Fibroblast of lung (primary cell): ENCODE data around the gene P3H3. TPM values are rescaled to one million over a fixed set of nuclear protein-coding genes. Genes with fewer than 3 reads are reported as not detected.

Experiments
- DNase-seq, 2 donors: peaks; one replicate each; pipeline versions ENCODE4 v3.0.0 to v3.0.0-alpha.2; 2010; ENCODE audit warnings: low read depth in 2 of 2
- H2AFZ ChIP-seq: 2 replicates; pipeline ENCODE4 v1.5.1; 2012; ENCODE audit warnings: low read length, control low read depth, inconsistent platforms
- H3K27ac ChIP-seq: 2 replicates; pipeline ENCODE4 v1.5.1; 2011; ENCODE audit warnings: low read length, control low read depth; ENCODE audit not compliant: insufficient read depth
- H3K27me3 ChIP-seq: 2 replicates; pipeline ENCODE4 v1.5.1; 2011; ENCODE audit warnings: mild to moderate bottlenecking, low read length; ENCODE audit not compliant: control insufficient read depth, insufficient read depth
- H3K36me3 ChIP-seq: 2 replicates; pipeline ENCODE4 v1.5.1; 2011; ENCODE audit warnings: low read length; ENCODE audit not compliant: control insufficient read depth, insufficient read depth
- H3K4me1 ChIP-seq: 2 replicates; pipeline ENCODE4 v1.5.1; 2011; ENCODE audit warnings: low read length; ENCODE audit not compliant: control insufficient read depth, insufficient read depth; ENCODE audit errors: extremely low read depth
- H3K4me2 ChIP-seq: 2 replicates; pipeline ENCODE4 v1.5.1; 2011; ENCODE audit warnings: low read length, control low read depth; ENCODE audit not compliant: insufficient read depth; ENCODE audit errors: extremely low read depth
- H3K4me3 ChIP-seq, 4 experiments: fragments of 200-600 bp in 1 of 4; sonication (generic) in 1 of 4; replicated peaks in 1 of 4; 2 replicates each; pipeline ENCODE4 v1.5.1; 2011 to 2016; ENCODE audit warnings: low read length in 4 of 4, low read depth in 3 of 4, mild to moderate bottlenecking in 3 of 4, control low read depth in 2 of 4, inconsistent platforms in 1 of 4, mixed read lengths in 1 of 4; ENCODE audit not compliant: insufficient read depth in 1 of 4; ENCODE audit errors: control extremely low read depth in 1 of 4
- H3K79me2 ChIP-seq: 2 replicates; pipeline ENCODE4 v1.5.1; 2012; ENCODE audit warnings: mild to moderate bottlenecking, low read length, inconsistent platforms; ENCODE audit not compliant: control insufficient read depth, insufficient read depth
- H3K9ac ChIP-seq: 2 replicates; pipeline ENCODE4 v1.5.1; 2011; ENCODE audit warnings: mild to moderate bottlenecking, low read length, control low read depth; ENCODE audit not compliant: insufficient read depth
- H3K9me3 ChIP-seq: 2 replicates; pipeline ENCODE4 v1.5.1; 2012; ENCODE audit warnings: low read depth, low read length; ENCODE audit not compliant: control insufficient read depth, insufficient read depth
- H4K20me1 ChIP-seq: 2 replicates; pipeline ENCODE4 v1.5.1; 2011; ENCODE audit warnings: low read length; ENCODE audit not compliant: control insufficient read depth, insufficient read depth; ENCODE audit errors: extremely low read depth
- CTCF ChIP-seq, 2 donors: IDR thresholded peaks in 1 of 2; conservative IDR thresholded peaks in 1 of 2; 1 replicate in 1 of 2; 2 replicates in 1 of 2; pipeline ENCODE4 v1.5.1; 2011 to 2012; ENCODE audit warnings: low read length in 2 of 2, control low read depth in 1 of 2, inconsistent platforms in 1 of 2, low read depth in 1 of 2, mild to moderate bottlenecking in 1 of 2
- EZH2 ChIP-seq: IDR thresholded peaks from 2 replicates; pipeline ENCODE4 v1.5.1; 2012; ENCODE audit warnings: low read length, control low read depth, mild to moderate bottlenecking; ENCODE audit errors: missing control alignments
- polyA plus RNA-seq, 2 donors: library from polyadenylated mRNA; depleted of rRNA in 1 of 2; stranded (reverse) in 1 of 2; unstranded in 1 of 2; fragments of >200 nt; gene quantifications; 2 replicates each; pipeline ENCODE4 v1.2.1, GENCODE V29; 2011 to 2012; ENCODE audit warnings: missing spikeins in 1 of 2
- total RNA-seq: library from RNA; depleted of rRNA; stranded (reverse); fragments of >200 nt; gene quantifications from 2 replicates; pipeline ENCODE4 v1.2.1, GENCODE V29; 2014

Gene P3H3
- total and polyA plus RNA-seq, 2 donors (not counting 1 experiment from before 2014, with no cell fraction given) = 44.0 to 96.3 TPM

- no peak overlapping the region for H2AFZ ChIP-seq
- H3K4me1 ChIP-seq = no peaks in the 10 kb centered on the region
- no peaks in the 10 kb centered on the region for H3K27me3 ChIP-seq
- H4K20me1 ChIP-seq = no peaks in the 10 kb centered on the region
- H3K9ac ChIP-seq = no peak overlapping the region
- H3K4me3 ChIP-seq = no peak overlapping the region
- TF ChIP-seq EZH2 (no peak), CTCF (conservative IDR thresholded peaks at IDR 0.05 in 1 of 2, IDR thresholded peaks at IDR 0.05 in 1 of 2; ENCODE audit: low read depth in 1 of 2, low read length in 2 of 2) (no peak)
- no peak overlapping the region for H3K4me2 ChIP-seq
- no peaks in the 10 kb centered on the region for H3K9me3 ChIP-seq
- no peak overlapping the region for H3K27ac ChIP-seq
- DNase-seq = no peak
- no peaks in the 10 kb centered on the region for H3K36me3 ChIP-seq
- peaks cover 4% of the 10 kb centered on the region for H3K79me2 ChIP-seq
Measured at GRCh38 chr12:6784761-6785160, 43.4 kb upstream of the P3H3 start.

- Histone ChIP-seq H3K4me1 (no peaks in the 10 kb centered on the region), H3K4me3 (no peak overlapping the region), H4K20me1 (no peaks in the 10 kb centered on the region), H3K27ac (no peak overlapping the region), H3K36me3 (no peaks in the 10 kb centered on the region), H3K27me3 (no peaks in the 10 kb centered on the region), H3K9me3 (no peaks in the 10 kb centered on the region), H3K9ac (no peak overlapping the region), H3K79me2 (peaks cover 14% of the 10 kb centered on the region), H2AFZ (no peak overlapping the region), H3K4me2 (no peak overlapping the region)
- no peak for TF ChIP-seq EZH2
- DNase-seq = no peak
Measured at GRCh38 chr12:6786416-6787094, 41.7 kb upstream of the P3H3 start.

GRCh38 chr12:6787309-6787708 is 40.9 kb upstream of the P3H3 start:
- Histone ChIP-seq H3K36me3 (no peaks in the 10 kb centered on the region), H3K4me2 (no peak overlapping the region), H3K27me3 (no peaks in the 10 kb centered on the region), H3K4me1 (no peaks in the 10 kb centered on the region), H3K9ac (no peak overlapping the region), H2AFZ (no peak overlapping the region), H3K27ac (no peak overlapping the region), H3K79me2 (peaks cover 21% of the 10 kb centered on the region), H3K9me3 (no peaks in the 10 kb centered on the region), H3K4me3 (no peak overlapping the region), H4K20me1 (no peaks in the 10 kb centered on the region)
- TF ChIP-seq CTCF (conservative IDR thresholded peaks at IDR 0.05 in 1 of 2, IDR thresholded peaks at IDR 0.05 in 1 of 2; ENCODE audit: low read depth in 1 of 2, low read length in 2 of 2) (no peak), EZH2 (no peak)
- DNase-seq = no peak
